H1 (cell line): Measurements from ENCODE around the gene DDX41. TPM values are rescaled to one million over a fixed set of nuclear protein-coding genes. Genes with fewer than 3 reads are reported as not detected.

Experiments used
- CTCF ChIA-PET: fragments of 300-600 bp; sonication (Branson Sonifier 250); formaldehyde crosslinking; loops from one replicate; lab custom pipeline; 2021; ENCODE audit not compliant: partially characterized antibody; lab: Charles Lee
- POLR2A ChIA-PET: fragments of 300-600 bp; sonication (Branson Sonifier 250); formaldehyde crosslinking; loops from one replicate; lab custom pipeline; 2021; ENCODE audit warnings: inconsistent platforms; ENCODE audit not compliant: partially characterized antibody; lab: Charles Lee
- DNase-seq, 2 experiments: peaks; one replicate each; pipeline versions ENCODE4 v3.0.0 to v3.0.0-alpha.2; 2010 to 2022; ENCODE audit warnings: low spot score in 2 of 2, low read depth in 1 of 2, mixed read lengths in 1 of 2
- FAIRE-seq: peaks from 2 replicates; lab custom pipeline; 2011; peaks lifted over from hg19 to GRCh38; lab: Jason Lieb, UNC
- H2AFZ ChIP-seq: 2 replicates; pipeline ENCODE4 v1.8.1; 2012; ENCODE audit warnings: low read length, inconsistent platforms
- H2AK5ac ChIP-seq: 2 replicates; pipeline ENCODE4 v1.6.1; 2013; ENCODE audit warnings: low read depth, low read length
- H2BK120ac ChIP-seq: replicated peaks from 2 replicates; pipeline ENCODE3; 2013; ENCODE audit warnings: low read depth, low read length, inconsistent platforms
- H2BK12ac ChIP-seq: 2 replicates; pipeline ENCODE4 v1.6.1; 2013; ENCODE audit warnings: low read depth, low read length
- H2BK15ac ChIP-seq: 2 replicates; pipeline ENCODE4 v1.6.1; 2013; ENCODE audit warnings: low read length
- H2BK20ac ChIP-seq: 2 replicates; pipeline ENCODE4 v1.6.1; 2013; ENCODE audit warnings: low read length
- H2BK5ac ChIP-seq: 2 replicates; pipeline ENCODE4 v1.6.1; 2013; ENCODE audit warnings: low read depth, low read length
- H3K14ac ChIP-seq: 2 replicates; pipeline ENCODE4 v1.6.1; 2013; ENCODE audit warnings: inconsistent platforms; ENCODE audit not compliant: insufficient read length
- H3K18ac ChIP-seq: 2 replicates; pipeline ENCODE4 v1.6.1; 2013; ENCODE audit warnings: low read length; ENCODE audit errors: extremely low read depth
- H3K23ac ChIP-seq: 2 replicates; pipeline ENCODE4 v1.6.1; 2013; ENCODE audit warnings: inconsistent platforms; ENCODE audit not compliant: insufficient read length
- H3K23me2 ChIP-seq: 2 replicates; pipeline ENCODE4 v1.6.1; 2013; ENCODE audit warnings: low read depth, low read length
- H3K27ac ChIP-seq: 2 replicates; pipeline ENCODE4 v1.6.1; 2011; ENCODE audit warnings: low read depth, low read length, inconsistent platforms
- H3K27me3 ChIP-seq, 4 experiments: replicated peaks in 1 of 4; 1 replicate in 1 of 4; 2 replicates in 3 of 4; pipeline versions ENCODE4 v1.6.1 to v1.8.1; 2011 to 2013; ENCODE audit warnings: low read length in 3 of 4, mild to moderate bottlenecking in 3 of 4, inconsistent platforms in 2 of 4, mixed read lengths in 2 of 4, moderate library complexity in 1 of 4; ENCODE audit not compliant: control insufficient read depth in 3 of 4, insufficient read depth in 3 of 4; ENCODE audit errors: extremely low read depth in 1 of 4
- H3K36me3 ChIP-seq, 4 experiments: 2 replicates each; pipeline versions ENCODE4 v1.6.1 to v1.8.1; 2011 to 2013; ENCODE audit warnings: mild to moderate bottlenecking in 4 of 4, low read length in 3 of 4, moderate library complexity in 2 of 4, control low read depth in 1 of 4, inconsistent platforms in 1 of 4; ENCODE audit not compliant: insufficient read depth in 4 of 4, control insufficient read depth in 2 of 4
- H3K4ac ChIP-seq: replicated peaks from 2 replicates; pipeline ENCODE3; 2013; ENCODE audit warnings: low read length, low read depth, mixed read lengths, inconsistent platforms; ENCODE audit not compliant: insufficient read length
- H3K4me1 ChIP-seq, 4 experiments: replicated peaks in 1 of 4; 1 replicate in 1 of 4; 2 replicates in 3 of 4; pipeline versions ENCODE4 v1.6.1 to v1.8.1; 2011 to 2013; ENCODE audit warnings: low read length in 3 of 4, inconsistent platforms in 2 of 4, mixed read lengths in 1 of 4; ENCODE audit not compliant: insufficient read depth in 4 of 4, control insufficient read depth in 3 of 4
- H3K4me2 ChIP-seq, 2 experiments: 2 replicates each; pipeline versions ENCODE4 v1.6.1 to v1.8.1; 2011 to 2013; ENCODE audit warnings: low read depth in 2 of 2, low read length in 2 of 2, control low read depth in 1 of 2, inconsistent platforms in 1 of 2, mild to moderate bottlenecking in 1 of 2; ENCODE audit not compliant: insufficient read depth in 1 of 2
- H3K4me3 ChIP-seq, 4 experiments: fragments of 200-600, 300-600 bp in 1 of 4; sonication (generic), shearing (Covaris generic), sonication (Bioruptor Twin) in 1 of 4; 2 replicates each; pipeline versions ENCODE4 v1.5.1 to v1.8.1; 2011 to 2016; ENCODE audit warnings: low read length in 4 of 4, low read depth in 3 of 4, control low read depth in 2 of 4, inconsistent platforms in 2 of 4, mild to moderate bottlenecking in 2 of 4, mixed read lengths in 1 of 4, moderate library complexity in 1 of 4; ENCODE audit not compliant: insufficient read depth in 2 of 4; ENCODE audit errors: extremely low read depth in 1 of 4
- H3K56ac ChIP-seq: replicated peaks from 2 replicates; pipeline ENCODE3; 2013; ENCODE audit warnings: low read depth, mild to moderate bottlenecking, mixed read lengths, low read length, inconsistent platforms; ENCODE audit not compliant: insufficient read length
- H3K79me1 ChIP-seq: 2 replicates; pipeline ENCODE4 v1.6.1; 2013; ENCODE audit warnings: low read depth, low read length, control low read depth
- H3K79me2 ChIP-seq, 2 experiments: 2 replicates each; pipeline versions ENCODE4 v1.6.1 to v1.8.1; 2012 to 2013; ENCODE audit warnings: low read length in 2 of 2, mild to moderate bottlenecking in 2 of 2, inconsistent platforms in 1 of 2; ENCODE audit not compliant: insufficient read depth in 2 of 2, control insufficient read depth in 1 of 2
- H3K9ac ChIP-seq, 4 experiments: replicated peaks in 1 of 4; 1 replicate in 1 of 4; 2 replicates in 3 of 4; pipeline versions ENCODE4 v1.6.1 to v1.8.1; 2011 to 2013; ENCODE audit warnings: low read depth in 3 of 4, low read length in 3 of 4, control low read depth in 2 of 4, mild to moderate bottlenecking in 2 of 4, moderate library complexity in 2 of 4, inconsistent platforms in 1 of 4; ENCODE audit errors: extremely low read depth in 1 of 4
- H3K9me3 ChIP-seq, 2 experiments: 2 replicates each; pipeline versions ENCODE4 v1.6.1 to v1.8.1; 2012 to 2013; ENCODE audit warnings: mild to moderate bottlenecking in 2 of 2, moderate library complexity in 2 of 2, control low read depth in 1 of 2, inconsistent platforms in 1 of 2, low read depth in 1 of 2, low read length in 1 of 2, mixed read lengths in 1 of 2; ENCODE audit not compliant: insufficient read depth in 2 of 2
- H4K20me1 ChIP-seq, 2 experiments: replicated peaks in 1 of 2; 2 replicates each; pipeline versions ENCODE3 to v1.8.1; 2011 to 2013; ENCODE audit warnings: inconsistent platforms in 2 of 2, low read length in 2 of 2, mild to moderate bottlenecking in 1 of 2; ENCODE audit not compliant: insufficient read depth in 2 of 2, control insufficient read depth in 1 of 2
- H4K5ac ChIP-seq: 2 replicates; pipeline ENCODE4 v1.6.1; 2013; ENCODE audit warnings: low read length, low read depth, mixed read lengths, inconsistent platforms; ENCODE audit not compliant: insufficient read length
- H4K8ac ChIP-seq: 2 replicates; pipeline ENCODE4 v1.8.0; 2013; ENCODE audit warnings: mild to moderate bottlenecking, moderate library complexity, low read length, inconsistent platforms; ENCODE audit not compliant: insufficient read depth; ENCODE audit errors: extremely low read depth
- H4K91ac ChIP-seq: replicated peaks from 2 replicates; pipeline ENCODE3; 2013; ENCODE audit warnings: low read length, mixed read lengths, inconsistent platforms; ENCODE audit not compliant: insufficient read length
- ASH2L ChIP-seq: fragments of 200-600, 300-600 bp; sonication (generic); IDR thresholded peaks from one replicate; pipeline ENCODE4 v1.7.1; 2017; ENCODE audit warnings: low read length
- BRCA1 ChIP-seq: IDR thresholded peaks from 2 replicates; pipeline ENCODE4 v1.6.1; 2012; ENCODE audit warnings: low read depth, low read length, improper control_type of control experiment
- CEBPB ChIP-seq: IDR thresholded peaks from 2 replicates; pipeline ENCODE4 v1.6.1; 2012; ENCODE audit warnings: low read depth, low read length
- CHD1 ChIP-seq: IDR thresholded peaks from 2 replicates; pipeline ENCODE4 v1.6.1; 2012; ENCODE audit warnings: low read depth, low read length, improper control_type of control experiment
- EP300 ChIP-seq, 2 experiments: IDR thresholded peaks; 1 replicate in 1 of 2; 2 replicates in 1 of 2; pipeline ENCODE4 v1.6.1; 2011 to 2012; ENCODE audit warnings: low read depth in 2 of 2, low read length in 2 of 2, mild to moderate bottlenecking in 2 of 2, borderline replicate concordance in 1 of 2, inconsistent platforms in 1 of 2, moderate library complexity in 1 of 2
- GTF2F1 ChIP-seq: IDR thresholded peaks from 2 replicates; pipeline ENCODE4 v1.6.1; 2012; ENCODE audit warnings: low read depth, low read length, improper control_type of control experiment, borderline replicate concordance
- KDM1A ChIP-seq: fragments of 200-600, 300-600 bp; sonication (generic); IDR thresholded peaks from 2 replicates; pipeline ENCODE4 v1.7.1; 2016; ENCODE audit warnings: mild to moderate bottlenecking, low read length, borderline replicate concordance
- MAFK ChIP-seq: IDR thresholded peaks from 2 replicates; pipeline ENCODE4 v1.6.1; 2012; ENCODE audit warnings: low read depth, mild to moderate bottlenecking, improper control_type of control experiment, low read length
- RBBP5 ChIP-seq: IDR thresholded peaks from 2 replicates; pipeline ENCODE4 v1.7.1; 2012; ENCODE audit warnings: low read depth, mild to moderate bottlenecking, inconsistent platforms, low read length, moderate library complexity, borderline replicate concordance
- TAF7 ChIP-seq: optimal IDR thresholded peaks from 2 replicates; pipeline ENCODE3; 2011; ENCODE audit warnings: low read depth, mild to moderate bottlenecking, inconsistent platforms, low read length, moderate library complexity, borderline replicate concordance
- WGBS, 2 experiments: shearing (Covaris generic) in 1 of 2; methylation state at CpG; one replicate each; pipeline versions ENCODE4 v1.1.6 to v1.1.7; 2013 to 2015; ENCODE audit warnings: low lambda C conversion rate in 2 of 2, mixed read lengths in 2 of 2, inconsistent platforms in 1 of 2, low coverage in 1 of 2, missing lambda C conversion rate in 1 of 2; ENCODE audit not compliant: insufficient replicate concordance in 2 of 2, insufficient coverage in 1 of 2, insufficient read length in 1 of 2; ENCODE audit errors: extremely low coverage in 1 of 2, missing lambda C conversion rate in 1 of 2; 5-methylcytosine and 5-hydroxymethylcytosine counted together
- polyA plus RNA-seq, 7 experiments: library from polyadenylated mRNA; depleted of rRNA in 3 of 7; stranded (reverse) in 5 of 7; unstranded in 2 of 7; fragments of >200 nt in 5 of 7; fragments of 200-250 nt in 2 of 7; gene quantifications; 1 replicate in 5 of 7; 2 replicates in 1 of 7; 4 replicates in 1 of 7; pipeline versions ENCODE4 v1.2.1 to v1.2.3, GENCODE V29; 2011 to 2013; ENCODE audit warnings: missing spikeins in 2 of 7, mixed read lengths in 2 of 7
- total RNA-seq: library from RNA; stranded (reverse); fragmentation: NEBNext Ultra II Directional; extraction: Animal tissue kit (Norgen Biotek cat#: 25700); gene quantifications from 2 replicates; pipeline ENCODE4 v1.2.1, GENCODE V29; 2021
- TF ChIP-seq, protein P1 (sequence below): IDR thresholded peaks from 2 replicates; pipeline ENCODE4 v1.6.1; 2012; ENCODE audit warnings: inconsistent platforms

Gene DDX41
- total and polyA plus RNA-seq, 2 of the 8 experiments (the other 6 are each of a cell fraction or from before 2014, with no cell fraction given): 102 to 135 TPM

DNA sequence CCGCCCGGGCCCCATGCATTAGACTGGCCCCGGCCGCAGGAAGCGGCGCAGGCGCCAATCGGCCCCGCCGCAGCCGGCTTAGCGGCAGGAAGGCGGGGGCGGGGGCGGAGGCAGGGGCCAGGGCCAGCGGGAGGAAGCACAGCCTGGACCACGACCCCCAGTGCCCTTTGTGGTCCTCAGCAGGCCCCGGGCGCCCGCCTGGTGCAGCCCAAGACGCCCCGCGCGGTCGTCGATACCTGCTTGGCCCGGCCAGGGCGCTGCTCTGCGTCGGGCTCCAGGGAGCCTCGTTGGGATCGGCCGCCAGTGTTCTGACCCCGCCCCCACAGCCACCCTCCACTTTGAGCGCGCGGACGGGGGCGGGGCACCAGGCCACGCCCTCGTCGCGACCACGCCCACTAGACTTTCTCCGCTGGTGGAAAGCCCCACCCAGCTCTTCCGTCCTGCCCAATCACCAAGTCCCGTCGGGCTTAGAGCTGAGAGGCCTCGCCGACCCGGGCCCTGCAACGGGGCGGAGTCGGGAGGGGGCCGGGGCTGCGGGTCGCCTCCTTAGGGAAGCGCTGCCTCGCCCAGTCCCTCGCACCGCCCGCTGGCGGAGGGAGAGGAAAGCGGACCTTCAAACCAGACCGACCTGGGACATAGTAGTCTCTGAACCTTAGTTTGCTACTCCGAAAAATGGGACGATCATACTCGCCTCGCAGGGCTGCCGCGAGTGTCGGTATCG lies 19.3 kb downstream of the DDX41 start, which contains the start of gene PDLIM7:
TSS of gene PDLIM7 (minus strand) at position 313 of the 721 bp plus-strand sequence. CDS start 1,092 bp downstream, outside the sequence.
- Histone ChIP-seq H2BK15ac (peak within 1 kb of the TSS; percentile 92; the same call in 1 of the 2 replicates), H3K36me3 (peaks cover 0 to 5% (median 3%) of the 10 kb centered on the region in 4 experiments; a peak in 4 of 8 replicates), H3K4me3 (peak within 1 kb of the TSS; percentile 61 to 83 (median 68)), H4K20me1 (peaks cover 3 to 4% of the 10 kb centered on the region in 2 experiments), H3K9me3 (no peaks in the 10 kb centered on the region), H2BK20ac (no peak within 1 kb of the TSS), H3K56ac (peak within 1 kb of the TSS; percentile 70), H4K5ac (peak within 1 kb of the TSS; percentile 89), H3K4me1 (peaks cover 0 to 31% (median 27%) of the 10 kb centered on the region in 4 experiments; a peak in 6 of 7 replicates), H3K27me3 (peaks cover 2 to 12% (median 11%) of the 10 kb centered on the region in 4 experiments; a peak in 6 of 7 replicates), H3K79me2 (peaks cover 0 to 8% of the 10 kb centered on the region in 2 experiments; a peak in 1 of 4 replicates), H3K4ac (peak within 1 kb of the TSS; percentile 93), H4K8ac (peak within 1 kb of the TSS; percentile 91), H3K14ac (no peak within 1 kb of the TSS), H3K23me2 (peaks cover 10% of the 10 kb centered on the region), H3K9ac (peak within 1 kb of the TSS; percentile 46 to 93 (median 84)), H3K79me1 (no peaks in the 10 kb centered on the region; the same call in 1 of the 2 replicates), H3K23ac (no peak within 1 kb of the TSS), H2AFZ (no peak within 1 kb of the TSS), H4K91ac (peak within 1 kb of the TSS; percentile 88), H2BK120ac (no peak within 1 kb of the TSS), H3K27ac (peak within 1 kb of the TSS; percentile 98), H2BK12ac (peak within 1 kb of the TSS; percentile 68; the same call in 1 of the 2 replicates), H3K4me2 (peak within 1 kb of the TSS; percentile 88 to 91), H3K18ac (peak within 1 kb of the TSS; percentile 91), H2AK5ac (no peak within 1 kb of the TSS), H2BK5ac (peak within 1 kb of the TSS; percentile 91; the same call in 1 of the 2 replicates)
- CTCF ChIA-PET: interaction anchor here (0.6 to 20.8 kb wide), 8 partner anchors 7 to 188 kb away, joined by 3 to 306 read pairs (median 4); partner anchors contain the start of genes DOK3 and PRR7
- POLR2A ChIA-PET: interaction anchor here (0.6 to 67.5 kb wide), 16 partner anchors 18 to 148 kb away, joined by 3 to 3349 read pairs (median 4); partner anchors contain the start of genes DBN1, DDX41, DOK3 and GRK6
- FAIRE-seq (no peak), DNase-seq (peak; percentile 98 to 99)
- 2% methylated on average over 47 of the region's 73 CpGs; no CpG with 5 or more reads in 1 of the 2 experiments for WGBS, 2 experiments
- TF ChIP-seq CHD1: no peak
- TF ChIP-seq EP300 (IDR thresholded peaks at IDR 0.05; ENCODE audit: borderline replicate concordance in 1 of 2, low read depth in 2 of 2, low read length in 2 of 2): no peak
- no peak for TF ChIP-seq CEBPB
- TF ChIP-seq KDM1A: peak; percentile 98
- TF ChIP-seq, protein P1, sequence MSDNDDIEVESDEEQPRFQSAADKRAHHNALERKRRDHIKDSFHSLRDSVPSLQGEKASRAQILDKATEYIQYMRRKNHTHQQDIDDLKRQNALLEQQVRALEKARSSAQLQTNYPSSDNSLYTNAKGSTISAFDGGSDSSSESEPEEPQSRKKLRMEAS: no peak; the same call in 1 of the 2 replicates
- no peak for TF ChIP-seq MAFK
- TF ChIP-seq RBBP5: no peak
- TF ChIP-seq TAF7: peak; percentile 73
- 0 out of 2 replicates have a peak, but pooled peaks have one; percentile 62 for TF ChIP-seq GTF2F1
- TF ChIP-seq BRCA1: no peak
- TF ChIP-seq ASH2L: peak; percentile 36
